PC-3 (cell line): ENCODE results near the gene MPZL3.

Source experiments
- EZH2phosphoT487 ChIP-seq: fragments of 300-600 bp; sonication (generic); IDR thresholded peaks from 2 replicates; pipeline ENCODE4 v1.6.1; 2018; ENCODE audit warnings: mild to moderate bottlenecking, antibody characterized with exemption, low read length, borderline replicate concordance
- TF ChIP-seq, protein P1 (sequence below): fragments of 300-600 bp; sonication (generic); conservative IDR thresholded peaks from 2 replicates; pipeline ENCODE4 v1.5.1; 2017; ENCODE audit warnings: antibody characterized with exemption, low read depth, mild to moderate bottlenecking, low read length

DNA sequence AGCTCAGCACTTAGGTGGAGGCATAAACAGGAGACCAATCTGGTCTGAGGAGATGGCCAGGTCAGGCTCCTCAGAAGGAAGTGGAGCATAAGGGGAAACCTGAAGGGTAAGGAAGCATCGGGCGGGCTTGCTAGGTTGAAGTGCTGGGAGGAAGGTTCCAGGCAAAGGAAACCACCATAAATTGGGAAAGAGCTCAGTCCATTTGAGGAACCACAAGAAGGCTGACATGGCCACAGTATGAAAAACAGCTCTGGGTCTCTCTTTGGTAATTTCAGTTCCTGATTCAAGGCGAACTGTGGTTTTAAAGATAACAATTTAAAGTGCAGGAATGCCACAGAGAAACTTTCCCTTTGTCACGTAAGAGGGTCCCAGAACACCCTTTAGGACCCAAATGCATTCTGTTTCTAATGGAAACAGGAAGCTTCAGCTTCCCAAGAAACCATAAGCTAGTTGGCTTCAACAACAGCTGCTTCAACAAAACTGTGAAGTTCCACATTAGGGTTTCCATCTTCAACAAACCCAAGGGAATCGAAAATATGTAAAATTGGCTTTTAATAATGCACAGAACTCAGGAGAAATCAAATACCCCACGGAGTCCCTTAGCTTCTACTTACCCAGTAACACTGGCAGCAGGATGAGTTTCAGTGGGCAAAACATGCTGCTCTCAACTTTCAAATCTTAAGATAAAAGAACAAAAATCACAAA lies 37.8 kb downstream of the MPZL3 start:
- TF ChIP-seq, protein P1, sequence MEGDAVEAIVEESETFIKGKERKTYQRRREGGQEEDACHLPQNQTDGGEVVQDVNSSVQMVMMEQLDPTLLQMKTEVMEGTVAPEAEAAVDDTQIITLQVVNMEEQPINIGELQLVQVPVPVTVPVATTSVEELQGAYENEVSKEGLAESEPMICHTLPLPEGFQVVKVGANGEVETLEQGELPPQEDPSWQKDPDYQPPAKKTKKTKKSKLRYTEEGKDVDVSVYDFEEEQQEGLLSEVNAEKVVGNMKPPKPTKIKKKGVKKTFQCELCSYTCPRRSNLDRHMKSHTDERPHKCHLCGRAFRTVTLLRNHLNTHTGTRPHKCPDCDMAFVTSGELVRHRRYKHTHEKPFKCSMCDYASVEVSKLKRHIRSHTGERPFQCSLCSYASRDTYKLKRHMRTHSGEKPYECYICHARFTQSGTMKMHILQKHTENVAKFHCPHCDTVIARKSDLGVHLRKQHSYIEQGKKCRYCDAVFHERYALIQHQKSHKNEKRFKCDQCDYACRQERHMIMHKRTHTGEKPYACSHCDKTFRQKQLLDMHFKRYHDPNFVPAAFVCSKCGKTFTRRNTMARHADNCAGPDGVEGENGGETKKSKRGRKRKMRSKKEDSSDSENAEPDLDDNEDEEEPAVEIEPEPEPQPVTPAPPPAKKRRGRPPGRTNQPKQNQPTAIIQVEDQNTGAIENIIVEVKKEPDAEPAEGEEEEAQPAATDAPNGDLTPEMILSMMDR, result no peak
- no peak for TF ChIP-seq EZH2phosphoT487
